ENCODE data around the gene PTGS2. TPM values are rescaled to one million over a fixed set of nuclear protein-coding genes. Genes with fewer than 3 reads are reported as not detected.

PTGS2 gene
- total and polyA plus RNA-seq, 9 of the 15 experiments (the other 6 are each of a cell fraction or from before 2014, with no cell fraction given), result 0.01 TPM; not detected in 8

DNA sequence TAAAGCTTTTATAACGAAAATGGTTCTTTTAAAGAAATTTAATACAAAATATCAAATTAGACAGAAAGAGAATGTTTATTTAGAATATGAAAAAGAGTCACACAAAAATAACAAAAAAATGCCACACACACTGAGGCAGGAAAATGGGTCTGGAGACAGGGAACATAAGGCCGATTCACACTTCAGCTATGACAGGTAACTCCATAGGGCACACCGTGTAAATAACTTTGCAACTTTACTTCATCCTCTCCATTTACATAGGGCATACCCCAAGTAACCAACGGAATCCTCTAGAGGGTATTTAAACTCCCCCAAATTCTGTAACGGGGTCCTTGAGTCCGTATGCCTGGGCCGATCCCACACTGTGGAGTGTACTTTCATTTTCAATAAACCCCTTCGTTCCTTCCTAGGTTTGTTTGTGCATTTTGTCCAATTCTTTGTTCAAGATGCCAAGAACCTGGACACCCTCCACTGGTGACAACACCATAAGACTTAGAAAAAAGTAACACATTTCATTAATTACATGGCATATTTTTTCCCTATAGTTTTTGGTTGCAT, 23.1 kb upstream of the PTGS2 start:
- Histone ChIP-seq H3K36me3 (ENCODE audit: control insufficient read depth, insufficient read depth, low read length) (no peaks in the 10 kb centered on the region), H3K9me1 (ENCODE audit: control insufficient read depth, insufficient read depth, low read length) (no peaks in the 10 kb centered on the region), H3K79me2 (ENCODE audit: control insufficient read depth, insufficient read depth, low read length) (no peaks in the 10 kb centered on the region), H2AFZ (ENCODE audit: low read depth, low read length) (no peak overlapping the region), H3K4me1 (replicated peaks in 1 of 2; ENCODE audit: control insufficient read depth in 2 of 2, insufficient read depth in 2 of 2, low read length in 2 of 2) (no peaks in the 10 kb centered on the region), H4K20me1 (replicated peaks; ENCODE audit: control insufficient read depth, insufficient read depth, low read length) (no peaks in the 10 kb centered on the region), H3K27ac (ENCODE audit: extremely low read depth, low read depth, low read length) (no peak overlapping the region), H3K9me3 (replicated peaks; ENCODE audit: control insufficient read depth, insufficient read depth, low read depth, low read length) (no peaks in the 10 kb centered on the region), H3K9ac (ENCODE audit: insufficient read depth in 1 of 2, low read depth in 2 of 2, low read length in 2 of 2) (no peak overlapping the region), H3K4me3 (no peak overlapping the region), H3K4me2 (ENCODE audit: insufficient read depth, low read length) (no peak overlapping the region), H3K27me3 (ENCODE audit: control insufficient read depth in 2 of 2, insufficient read depth in 2 of 2, low read length in 2 of 2) (no peaks in the 10 kb centered on the region)
- intact Hi-C loops (cut with micrococcal nuclease), result no loop called here
- under 1% methylated on average over 8 of the region's 8 CpGs for WGBS (ENCODE audit: insufficient coverage, low coverage, missing lambda C conversion rate)
- no TSS peak for BruUV-seq (replicated peaks)
- no peak for FAIRE-seq
- POLR2A ChIA-PET, result no interaction called here
- no peak for ATAC-seq
- DNase-seq (ENCODE audit: extremely low read depth in 1 of 4, low spot score in 3 of 4), result no peak
- CTCF ChIA-PET (ENCODE audit: low intra/inter-chr PET ratio), result no interaction called here
- in situ Hi-C loops (cut with MboI), result no loop called here
- TF ChIP-seq KDM1A (IDR thresholded peaks at IDR 0.05) (no peak), TAL1 (IDR thresholded peaks at IDR 0.05) (no peak), JUND (IDR thresholded peaks at IDR 0.05; ENCODE audit: borderline replicate concordance, low read depth, low read length) (no peak), JUND (tag; IDR thresholded peaks at IDR 0.05; ENCODE audit: borderline replicate concordance, low read depth, low read length) (no peak), NUFIP1 (IDR thresholded peaks at IDR 0.05; ENCODE audit: partially characterized antibody) (no peak), TBL1XR1 (IDR thresholded peaks at IDR 0.05; ENCODE audit: low read length in 2 of 2) (no peak), ZNF253 (CRISPR knock-in tag; conservative IDR thresholded peaks at IDR 0.05) (no peak), ETS2 (tag; IDR thresholded peaks at IDR 0.05; ENCODE audit: borderline replicate concordance, poor library complexity, severe bottlenecking) (no peak), MEIS2 (IDR thresholded peaks at IDR 0.05; ENCODE audit: partially characterized antibody) (no peak)
- TF ChIP-seq, protein P1, sequence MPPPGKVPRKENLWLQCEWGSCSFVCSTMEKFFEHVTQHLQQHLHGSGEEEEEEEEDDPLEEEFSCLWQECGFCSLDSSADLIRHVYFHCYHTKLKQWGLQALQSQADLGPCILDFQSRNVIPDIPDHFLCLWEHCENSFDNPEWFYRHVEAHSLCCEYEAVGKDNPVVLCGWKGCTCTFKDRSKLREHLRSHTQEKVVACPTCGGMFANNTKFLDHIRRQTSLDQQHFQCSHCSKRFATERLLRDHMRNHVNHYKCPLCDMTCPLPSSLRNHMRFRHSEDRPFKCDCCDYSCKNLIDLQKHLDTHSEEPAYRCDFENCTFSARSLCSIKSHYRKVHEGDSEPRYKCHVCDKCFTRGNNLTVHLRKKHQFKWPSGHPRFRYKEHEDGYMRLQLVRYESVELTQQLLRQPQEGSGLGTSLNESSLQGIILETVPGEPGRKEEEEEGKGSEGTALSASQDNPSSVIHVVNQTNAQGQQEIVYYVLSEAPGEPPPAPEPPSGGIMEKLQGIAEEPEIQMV (tag; conservative IDR thresholded peaks at IDR 0.05; ENCODE audit: low read depth), result no peak
- TF ChIP-seq, protein P2, sequence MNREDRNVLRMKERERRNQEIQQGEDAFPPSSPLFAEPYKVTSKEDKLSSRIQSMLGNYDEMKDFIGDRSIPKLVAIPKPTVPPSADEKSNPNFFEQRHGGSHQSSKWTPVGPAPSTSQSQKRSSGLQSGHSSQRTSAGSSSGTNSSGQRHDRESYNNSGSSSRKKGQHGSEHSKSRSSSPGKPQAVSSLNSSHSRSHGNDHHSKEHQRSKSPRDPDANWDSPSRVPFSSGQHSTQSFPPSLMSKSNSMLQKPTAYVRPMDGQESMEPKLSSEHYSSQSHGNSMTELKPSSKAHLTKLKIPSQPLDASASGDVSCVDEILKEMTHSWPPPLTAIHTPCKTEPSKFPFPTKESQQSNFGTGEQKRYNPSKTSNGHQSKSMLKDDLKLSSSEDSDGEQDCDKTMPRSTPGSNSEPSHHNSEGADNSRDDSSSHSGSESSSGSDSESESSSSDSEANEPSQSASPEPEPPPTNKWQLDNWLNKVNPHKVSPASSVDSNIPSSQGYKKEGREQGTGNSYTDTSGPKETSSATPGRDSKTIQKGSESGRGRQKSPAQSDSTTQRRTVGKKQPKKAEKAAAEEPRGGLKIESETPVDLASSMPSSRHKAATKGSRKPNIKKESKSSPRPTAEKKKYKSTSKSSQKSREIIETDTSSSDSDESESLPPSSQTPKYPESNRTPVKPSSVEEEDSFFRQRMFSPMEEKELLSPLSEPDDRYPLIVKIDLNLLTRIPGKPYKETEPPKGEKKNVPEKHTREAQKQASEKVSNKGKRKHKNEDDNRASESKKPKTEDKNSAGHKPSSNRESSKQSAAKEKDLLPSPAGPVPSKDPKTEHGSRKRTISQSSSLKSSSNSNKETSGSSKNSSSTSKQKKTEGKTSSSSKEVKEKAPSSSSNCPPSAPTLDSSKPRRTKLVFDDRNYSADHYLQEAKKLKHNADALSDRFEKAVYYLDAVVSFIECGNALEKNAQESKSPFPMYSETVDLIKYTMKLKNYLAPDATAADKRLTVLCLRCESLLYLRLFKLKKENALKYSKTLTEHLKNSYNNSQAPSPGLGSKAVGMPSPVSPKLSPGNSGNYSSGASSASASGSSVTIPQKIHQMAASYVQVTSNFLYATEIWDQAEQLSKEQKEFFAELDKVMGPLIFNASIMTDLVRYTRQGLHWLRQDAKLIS (CRISPR knock-in tag; IDR thresholded peaks at IDR 0.05), result no peak
- TF ChIP-seq, protein P3, sequence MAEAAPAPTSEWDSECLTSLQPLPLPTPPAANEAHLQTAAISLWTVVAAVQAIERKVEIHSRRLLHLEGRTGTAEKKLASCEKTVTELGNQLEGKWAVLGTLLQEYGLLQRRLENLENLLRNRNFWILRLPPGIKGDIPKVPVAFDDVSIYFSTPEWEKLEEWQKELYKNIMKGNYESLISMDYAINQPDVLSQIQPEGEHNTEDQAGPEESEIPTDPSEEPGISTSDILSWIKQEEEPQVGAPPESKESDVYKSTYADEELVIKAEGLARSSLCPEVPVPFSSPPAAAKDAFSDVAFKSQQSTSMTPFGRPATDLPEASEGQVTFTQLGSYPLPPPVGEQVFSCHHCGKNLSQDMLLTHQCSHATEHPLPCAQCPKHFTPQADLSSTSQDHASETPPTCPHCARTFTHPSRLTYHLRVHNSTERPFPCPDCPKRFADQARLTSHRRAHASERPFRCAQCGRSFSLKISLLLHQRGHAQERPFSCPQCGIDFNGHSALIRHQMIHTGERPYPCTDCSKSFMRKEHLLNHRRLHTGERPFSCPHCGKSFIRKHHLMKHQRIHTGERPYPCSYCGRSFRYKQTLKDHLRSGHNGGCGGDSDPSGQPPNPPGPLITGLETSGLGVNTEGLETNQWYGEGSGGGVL (CRISPR knock-in tag; IDR thresholded peaks at IDR 0.05), result no peak
- TF ChIP-seq, protein P4, sequence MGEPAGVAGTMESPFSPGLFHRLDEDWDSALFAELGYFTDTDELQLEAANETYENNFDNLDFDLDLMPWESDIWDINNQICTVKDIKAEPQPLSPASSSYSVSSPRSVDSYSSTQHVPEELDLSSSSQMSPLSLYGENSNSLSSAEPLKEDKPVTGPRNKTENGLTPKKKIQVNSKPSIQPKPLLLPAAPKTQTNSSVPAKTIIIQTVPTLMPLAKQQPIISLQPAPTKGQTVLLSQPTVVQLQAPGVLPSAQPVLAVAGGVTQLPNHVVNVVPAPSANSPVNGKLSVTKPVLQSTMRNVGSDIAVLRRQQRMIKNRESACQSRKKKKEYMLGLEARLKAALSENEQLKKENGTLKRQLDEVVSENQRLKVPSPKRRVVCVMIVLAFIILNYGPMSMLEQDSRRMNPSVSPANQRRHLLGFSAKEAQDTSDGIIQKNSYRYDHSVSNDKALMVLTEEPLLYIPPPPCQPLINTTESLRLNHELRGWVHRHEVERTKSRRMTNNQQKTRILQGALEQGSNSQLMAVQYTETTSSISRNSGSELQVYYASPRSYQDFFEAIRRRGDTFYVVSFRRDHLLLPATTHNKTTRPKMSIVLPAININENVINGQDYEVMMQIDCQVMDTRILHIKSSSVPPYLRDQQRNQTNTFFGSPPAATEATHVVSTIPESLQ (CRISPR knock-in tag; IDR thresholded peaks at IDR 0.05), result no peak
